Fibroblast of villous mesenchyme (primary cell): ENCODE results near the gene CCNG2. TPM values are rescaled to one million over a fixed set of nuclear protein-coding genes. Genes with fewer than 3 reads are reported as not detected.

Experiments
- DNase-seq: peaks from one replicate; pipeline ENCODE4 v3.0.0-alpha.2; 2010; ENCODE audit warnings: low read depth
- H3K4me3 ChIP-seq: 2 replicates; pipeline ENCODE4 v1.5.1; 2011; ENCODE audit warnings: low read depth, mild to moderate bottlenecking, low read length
- CTCF ChIP-seq: IDR thresholded peaks from 2 replicates; pipeline ENCODE4 v1.5.1; 2012; ENCODE audit warnings: low read depth, mild to moderate bottlenecking, low read length; ENCODE audit not compliant: insufficient read depth
- total RNA-seq: library from RNA; depleted of rRNA; stranded (reverse); fragments of >200 nt; gene quantifications from 2 replicates; pipeline ENCODE4 v1.2.3, GENCODE V29; 2012

The CCNG2 gene
- total RNA-seq, 1 donor = 25.9 TPM

DNA sequence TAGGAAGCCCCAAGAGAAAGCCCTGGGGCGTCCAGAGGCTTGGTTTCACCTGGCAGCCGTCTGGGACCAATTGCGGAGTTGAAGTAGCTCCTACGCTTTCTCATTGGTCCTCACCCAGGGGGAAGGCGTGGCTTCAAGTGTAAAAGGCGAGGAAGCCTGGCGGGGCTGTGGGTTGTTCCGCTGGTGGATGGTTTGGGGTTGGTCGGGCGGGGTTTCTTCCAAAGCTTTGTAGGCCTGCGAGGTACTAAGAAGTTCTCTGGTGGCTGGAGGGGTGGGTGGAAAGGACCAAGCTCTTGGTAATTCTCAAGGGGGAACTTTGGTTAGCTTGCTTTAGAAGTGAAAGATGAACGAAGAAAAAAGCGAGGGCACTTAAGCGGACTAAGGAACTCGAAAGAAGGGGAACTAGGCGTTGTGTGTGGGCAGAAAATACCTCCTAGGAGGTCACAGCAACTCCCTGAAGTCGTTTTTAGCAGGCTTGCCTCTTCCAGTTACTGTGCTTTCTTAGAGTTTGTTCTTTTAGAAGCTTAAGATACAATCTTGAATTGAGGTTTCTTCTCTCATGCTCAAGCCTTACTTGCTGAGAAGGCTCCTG is 36.6 kb downstream of the CCNG2 start:
- no peak overlapping the region for H3K4me3 ChIP-seq
- no peak for DNase-seq
- no peak for TF ChIP-seq CTCF

- H3K4me3 ChIP-seq = no peak overlapping the region
- TF ChIP-seq CTCF = no peak
- no peak for DNase-seq
Measured at GRCh38 chr4:77194366-77194765, 37.4 kb downstream of the CCNG2 start.

GRCh38 chr4:77194989-77195388 is 38.0 kb downstream of the CCNG2 start:
- no peak overlapping the region for H3K4me3 ChIP-seq
- DNase-seq = no peak
- TF ChIP-seq CTCF = no peak

DNA sequence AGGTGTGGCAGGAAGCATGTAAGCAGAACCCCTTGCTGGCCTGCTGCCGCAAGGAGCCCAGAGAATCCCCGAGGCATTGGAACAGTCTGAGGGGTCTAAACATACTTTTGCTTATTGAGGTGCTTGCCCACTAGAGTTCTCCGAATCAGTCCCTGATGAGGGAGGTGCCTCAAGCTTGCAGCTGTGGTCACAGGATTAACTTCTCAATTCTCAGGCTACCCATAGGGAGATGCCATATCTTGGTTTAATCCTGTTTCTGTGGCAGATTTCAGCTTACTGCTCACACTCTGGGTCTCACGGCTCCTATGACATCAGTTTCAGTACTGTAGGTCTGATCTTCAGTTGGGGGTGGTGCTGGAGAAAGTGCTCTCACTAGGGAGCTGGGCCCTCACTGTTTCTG is 39.9 kb downstream of the CCNG2 start:
- TF ChIP-seq CTCF = no peak

GRCh38 chr4:77197361-77197760 is 40.4 kb downstream of the CCNG2 start:
- no peak overlapping the region for H3K4me3 ChIP-seq
- DNase-seq = no peak

More for the DNA sequence above, 39.9 kb downstream of the CCNG2 start:
- DNase-seq = no peak
- H3K4me3 ChIP-seq = no peak overlapping the region

DNA sequence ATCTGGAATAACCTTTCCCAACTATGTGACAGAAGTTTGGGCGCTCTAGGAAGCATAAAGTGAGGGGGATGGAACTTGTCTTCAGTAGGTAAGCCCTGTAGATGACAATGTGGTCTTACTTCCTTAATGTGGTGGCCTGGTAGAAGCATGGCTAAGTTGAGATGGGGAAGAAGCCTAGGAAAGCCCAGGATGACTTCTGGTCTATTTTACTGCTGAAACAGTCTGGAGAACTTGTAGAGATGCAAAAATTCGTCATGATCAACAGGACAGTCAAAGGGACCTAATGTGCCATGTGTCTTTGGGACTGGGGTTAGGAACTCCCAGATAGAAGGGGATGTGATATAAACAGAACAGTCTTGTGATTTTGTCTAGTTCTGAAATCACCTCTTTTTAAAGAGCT is 40.8 kb downstream of the CCNG2 start:
- no peak for DNase-seq
- no peak overlapping the region for H3K4me3 ChIP-seq
- no peak for TF ChIP-seq CTCF

More at GRCh38 chr4:77197361-77197760, 40.4 kb downstream of the CCNG2 start:
- TF ChIP-seq CTCF = no peak

GRCh38 chr4:77199276-77199675 is 42.3 kb downstream of the CCNG2 start:
- H3K4me3 ChIP-seq = no peak overlapping the region
- TF ChIP-seq CTCF = no peak
- DNase-seq = no peak
